HG03045 (cell line): ENCODE data around the gene ZNF200.
"Not testable (repeated sequence)": the region's sequence is repeated elsewhere in the genome, so short reads cannot be mapped to it uniquely, and the experiment has no call there.

ENCODE experiments used
- ATAC-seq: cut with Tn5 transposase; IDR thresholded peaks from one replicate; pipeline ENCODE4 v1.9.1; 2021; ENCODE audit warnings: mild to moderate bottlenecking, moderate library complexity; ENCODE audit not compliant: unreplicated experiment

ZNF200 gene

GRCh38 chr16:3254309-3254708, 19.4 kb upstream of the ZNF200 start:
- no peak for ATAC-seq

- ATAC-seq, result no peak
Measured at GRCh38 chr16:3252967-3253366, 18.0 kb upstream of the ZNF200 start.

- ATAC-seq, result no peak
Measured at GRCh38 chr16:3249451-3249850, 14.5 kb upstream of the ZNF200 start.

GRCh38 chr16:3249020-3249419, 14.1 kb upstream of the ZNF200 start:
- ATAC-seq, result no peak

GRCh38 chr16:3248596-3248995, 13.6 kb upstream of the ZNF200 start:
- ATAC-seq, result no peak

- no peak for ATAC-seq
Measured at GRCh38 chr16:3246876-3247275, 11.9 kb upstream of the ZNF200 start.

- ATAC-seq, result no peak
Measured at GRCh38 chr16:3246002-3246401, 11.0 kb upstream of the ZNF200 start.

GRCh38 chr16:3243882-3244281, 8.9 kb upstream of the ZNF200 start:
- ATAC-seq, result no peak

GRCh38 chr16:3242709-3243108, 7.8 kb upstream of the ZNF200 start:
- no peak for ATAC-seq

- ATAC-seq, result no peak
Measured at GRCh38 chr16:3241761-3242160, 6.8 kb upstream of the ZNF200 start.

- ATAC-seq, result no peak
Measured at GRCh38 chr16:3235856-3236669, 1.1 kb upstream of the ZNF200 start.

- ATAC-seq, result no peak
Measured at GRCh38 chr16:3234543-3234856, 458 bp downstream of the ZNF200 start.

GRCh38 chr16:3223913-3224515, 10.9 kb downstream of the ZNF200 start:
- ATAC-seq, result no peak

GRCh38 chr16:3220839-3221238, 14.1 kb downstream of the ZNF200 start:
- no peak for ATAC-seq

- no peak for ATAC-seq
Measured at GRCh38 chr16:3216263-3216640, 18.7 kb downstream of the ZNF200 start.

- ATAC-seq, result no peak
Measured at GRCh38 chr16:3215601-3216262, 19.2 kb downstream of the ZNF200 start.

GRCh38 chr16:3214904-3215600, 19.9 kb downstream of the ZNF200 start:
- ATAC-seq, result no peak

GRCh38 chr16:3212567-3212966, 22.4 kb downstream of the ZNF200 start:
- ATAC-seq, result no peak

- ATAC-seq, result no peak
Measured at GRCh38 chr16:3212006-3212405, 23.0 kb downstream of the ZNF200 start.

- no peak for ATAC-seq
Measured at GRCh38 chr16:3207086-3207953, 27.6 kb downstream of the ZNF200 start.

GRCh38 chr16:3205939-3206338, 29.0 kb downstream of the ZNF200 start:
- ATAC-seq, result not testable (repeated sequence)
